ENCODE measurements around the gene AFMID. TPM values are rescaled to one million over a fixed set of nuclear protein-coding genes. Genes with fewer than 3 reads are reported as not detected.

Gene AFMID
- total RNA-seq, 1 experiment from 2014 or later = 65.8 TPM

GRCh38 chr17:78255029-78255656 lies 68.0 kb downstream of the AFMID start:
- BruUV-seq (replicated peaks) = no TSS peak
- H3K79me2 ChIP-seq (ENCODE audit: insufficient read depth, low read length) = no peaks in the 10 kb centered on the region
- CTCF ChIA-PET = no interaction called here
- no peak overlapping the region for H2AFZ ChIP-seq (ENCODE audit: low read depth, low read length, poor library complexity, severe bottlenecking)
- no peak overlapping the region for H3K4me2 ChIP-seq (ENCODE audit: low read length)
- no peaks in the 10 kb centered on the region for H3K36me3 ChIP-seq (ENCODE audit: control insufficient read depth in 1 of 2, insufficient read depth in 2 of 2, low read length in 2 of 2)
- H3K27me3 ChIP-seq (ENCODE audit: insufficient read depth, low read length) = no peaks in the 10 kb centered on the region
- H3K9ac ChIP-seq (ENCODE audit: low read length) = no peak overlapping the region
- RAD21 ChIA-PET (ENCODE audit: low non-redundant PET in 1 of 2, low total read pairs in 2 of 2, uncharacterized antibody in 2 of 2, unreplicated experiment in 2 of 2) = interaction anchor here (0.6 to 0.7 kb wide), 2 partner anchors 23 to 167 kb away, joined by 3 to 5 read pairs; no protein-coding TSS in a partner anchor
- no peak overlapping the region for H3K4me3 ChIP-seq (replicated peaks in 1 of 2; ENCODE audit: low read depth in 1 of 2, low read length in 2 of 2)
- no peak for TF ChIP-seq ATF3 (IDR thresholded peaks at IDR 0.05)
- POLR2A ChIA-PET = no interaction called here
- no peaks in the 10 kb centered on the region for H4K20me1 ChIP-seq (ENCODE audit: insufficient read depth)
- H3K4me1 ChIP-seq (ENCODE audit: control insufficient read depth in 1 of 2, insufficient read depth in 2 of 2, low read length in 2 of 2) = peaks cover 5 to 14% of the 10 kb centered on the region in 2 experiments
- intact Hi-C loops (cut with micrococcal nuclease) = no loop called here
- H3K9me2 ChIP-seq (ENCODE audit: insufficient read depth) = no peaks in the 10 kb centered on the region
- H3K27ac ChIP-seq (ENCODE audit: low read depth, low read length) = no peak overlapping the region
- no peak for DNase-seq (ENCODE audit: low read depth, low spot score)
- no peaks in the 10 kb centered on the region for H3K9me3 ChIP-seq (ENCODE audit: control insufficient read depth in 1 of 2, insufficient read depth in 1 of 2, low read depth in 1 of 2, low read length in 2 of 2)
- ATAC-seq = no peak

GRCh38 chr17:78255953-78256706 lies 69.0 kb downstream of the AFMID start:
- no TSS peak for BruUV-seq (replicated peaks)
- intact Hi-C loops (cut with micrococcal nuclease) = no loop called here
- Histone ChIP-seq H3K79me2 (ENCODE audit: insufficient read depth, low read length) (no peaks in the 10 kb centered on the region), H3K36me3 (ENCODE audit: control insufficient read depth in 1 of 2, insufficient read depth in 2 of 2, low read length in 2 of 2) (no peaks in the 10 kb centered on the region), H4K20me1 (ENCODE audit: insufficient read depth) (no peaks in the 10 kb centered on the region), H3K4me2 (ENCODE audit: low read length) (no peak overlapping the region), H3K4me3 (replicated peaks in 1 of 2; ENCODE audit: low read depth in 1 of 2, low read length in 2 of 2) (no peak overlapping the region), H3K27me3 (ENCODE audit: insufficient read depth, low read length) (no peaks in the 10 kb centered on the region), H3K9me3 (ENCODE audit: control insufficient read depth in 1 of 2, insufficient read depth in 1 of 2, low read depth in 1 of 2, low read length in 2 of 2) (no peaks in the 10 kb centered on the region), H2AFZ (ENCODE audit: low read depth, low read length, poor library complexity, severe bottlenecking) (no peak overlapping the region), H3K27ac (ENCODE audit: low read depth, low read length) (no peak overlapping the region; the same call in 1 of the 2 replicates), H3K9ac (ENCODE audit: low read length) (no peak overlapping the region), H3K4me1 (ENCODE audit: control insufficient read depth in 1 of 2, insufficient read depth in 2 of 2, low read length in 2 of 2) (peaks cover 4 to 12% of the 10 kb centered on the region in 2 experiments), H3K9me2 (ENCODE audit: insufficient read depth) (no peaks in the 10 kb centered on the region)
- TF ChIP-seq TCF7L2 (IDR thresholded peaks at IDR 0.05; ENCODE audit: borderline replicate concordance, extremely low read depth, insufficient read depth, insufficient read length) (no peak), CEBPB (IDR thresholded peaks at IDR 0.05; ENCODE audit: low read depth) (no peak), EGR1 (IDR thresholded peaks at IDR 0.05; ENCODE audit: low read depth) (no peak), ZFX (IDR thresholded peaks at IDR 0.05) (no peak), SP1 (IDR thresholded peaks at IDR 0.05; ENCODE audit: low read depth) (no peak), ZBTB33 (IDR thresholded peaks at IDR 0.05; ENCODE audit: extremely low read depth, insufficient replicate concordance, low read length) (no peak), ZNF274 (IDR thresholded peaks at IDR 0.05; ENCODE audit: low read depth, low read length) (no peak), REST (IDR thresholded peaks at IDR 0.05; ENCODE audit: low read depth) (no peak), EZH2phosphoT487 (IDR thresholded peaks at IDR 0.05; ENCODE audit: borderline replicate concordance) (no peak), FOSL1 (IDR thresholded peaks at IDR 0.05; ENCODE audit: low read depth) (no peak), RAD21 (IDR thresholded peaks at IDR 0.05; ENCODE audit: low read depth) (no peak)
- DNase-seq (ENCODE audit: low read depth, low spot score) = no peak
- ChIA-PET POLR2A (no interaction called here), RAD21 (ENCODE audit: low non-redundant PET in 1 of 2, low total read pairs in 2 of 2, uncharacterized antibody in 2 of 2, unreplicated experiment in 2 of 2) (no interaction called here), CTCF (no interaction called here)
- ATAC-seq = no peak
